Activated T-cell treated with anti-CD3 and anti-CD28 coated beads for 24 hours (primary cell): ENCODE data around the gene EPC1.
A peak's percentile ranks its signal among the peaks of the same experiment; 100 is the strongest.

Source experiments
- DNase-seq: peaks from one replicate; pipeline ENCODE4 v3.0.0-alpha.2; 2020; ENCODE audit warnings: low read depth

The EPC1 gene

GRCh38 chr10:32279795-32280194 is 67.2 kb downstream of the EPC1 start:
- no peak for DNase-seq

GRCh38 chr10:32273336-32273735 is 73.6 kb downstream of the EPC1 start:
- no peak for DNase-seq

- no peak for DNase-seq
Measured at GRCh38 chr10:32271617-32272016, 75.3 kb downstream of the EPC1 start.

GRCh38 chr10:32269343-32270100 is 77.4 kb downstream of the EPC1 start:
- no peak for DNase-seq

- no peak for DNase-seq
Measured at GRCh38 chr10:32268788-32269187, 78.2 kb downstream of the EPC1 start.

- DNase-seq = no peak
Measured at GRCh38 chr10:32266979-32267378, 80.0 kb downstream of the EPC1 start.

- no peak for DNase-seq
Measured at GRCh38 chr10:32266566-32266965, 80.4 kb downstream of the EPC1 start.

- no peak for DNase-seq
Measured at GRCh38 chr10:32265756-32266155, 81.2 kb downstream of the EPC1 start.

GRCh38 chr10:32263300-32263699 is 83.7 kb downstream of the EPC1 start:
- DNase-seq = no peak

- no peak for DNase-seq
Measured at GRCh38 chr10:32259551-32259950, 87.4 kb downstream of the EPC1 start.

- DNase-seq = peak; percentile 66
Measured at GRCh38 chr10:32256613-32257437, 90.1 kb downstream of the EPC1 start.

GRCh38 chr10:32253821-32254220 is 93.1 kb downstream of the EPC1 start:
- no peak for DNase-seq

GRCh38 chr10:32253276-32253675 is 93.7 kb downstream of the EPC1 start:
- no peak for DNase-seq

GRCh38 chr10:32250489-32250888 is 96.5 kb downstream of the EPC1 start:
- DNase-seq = peak; percentile 18

- DNase-seq = no peak
Measured at GRCh38 chr10:32246685-32247084, 100.3 kb downstream of the EPC1 start.

- no peak for DNase-seq
Measured at GRCh38 chr10:32245760-32246159, 101.2 kb downstream of the EPC1 start.

- DNase-seq = peak; percentile 27
Measured at GRCh38 chr10:32244421-32245207, 102.3 kb downstream of the EPC1 start.

GRCh38 chr10:32244011-32244410 is 102.9 kb downstream of the EPC1 start:
- no peak for DNase-seq

- DNase-seq = no peak
Measured at GRCh38 chr10:32241946-32242345, 105.0 kb downstream of the EPC1 start.

- no peak for DNase-seq
Measured at GRCh38 chr10:32240471-32240870, 106.5 kb downstream of the EPC1 start.

GRCh38 chr10:32239769-32240168 is 107.2 kb downstream of the EPC1 start:
- no peak for DNase-seq

- DNase-seq = no peak
Measured at GRCh38 chr10:32237644-32238345, 109.2 kb downstream of the EPC1 start.
